IMR-90 (cell line): Measurements from ENCODE around the gene COL7A1. TPM values are rescaled to one million over a fixed set of nuclear protein-coding genes. Genes with fewer than 3 reads are reported as not detected.

Experiments used
- ATAC-seq: fragments of 200-7000 bp; cut with Tn5 transposase; 2 replicates; pipeline ENCODE4 v1.9.1; 2020; ENCODE audit warnings: low read depth, mild to moderate bottlenecking, moderate library complexity
- BruUV-seq: library from RNA; stranded (reverse); fragments of 400-500 nt; replicated peaks from 2 replicates; lab custom pipeline; 2021; lab: Mats Ljungman, UMichigan
- CTCF ChIA-PET: fragments of 300-600 bp; formaldehyde crosslinking; extraction: SDS; loops from one replicate; lab custom pipeline; 2021; ENCODE audit warnings: antibody characterized with exemption; lab: Yijun Ruan, JAX
- POLR2A ChIA-PET: fragments of 300-600 bp; sonication (Branson Sonifier 250); formaldehyde crosslinking; loops from one replicate; lab custom pipeline; 2022; ENCODE audit warnings: antibody characterized with exemption; ENCODE audit not compliant: unreplicated experiment; lab: Charles Lee
- DNase-seq: peaks from one replicate; pipeline ENCODE4 v3.0.0; 2013
- H2AFZ ChIP-seq: replicated peaks from 2 replicates; pipeline ENCODE3; 2013; ENCODE audit warnings: low read length, mild to moderate bottlenecking; ENCODE audit not compliant: poor library complexity
- H2AK5ac ChIP-seq: 2 replicates; pipeline ENCODE4 v1.6.1; 2013; ENCODE audit warnings: low read depth, low read length, inconsistent platforms
- H2AK9ac ChIP-seq: replicated peaks from 2 replicates; pipeline ENCODE3; 2013; ENCODE audit warnings: mild to moderate bottlenecking, low read depth, low read length, moderate library complexity; ENCODE audit not compliant: poor library complexity
- H2BK120ac ChIP-seq: 2 replicates; pipeline ENCODE4 v1.6.1; 2013; ENCODE audit warnings: low read depth, low read length, inconsistent platforms
- H2BK15ac ChIP-seq: 3 replicates; pipeline ENCODE4 v1.6.1; 2013; ENCODE audit warnings: low read depth, low read length, inconsistent platforms
- H2BK20ac ChIP-seq: 2 replicates; pipeline ENCODE4 v1.6.1; 2013; ENCODE audit warnings: low read depth, mild to moderate bottlenecking, inconsistent platforms, low read length, moderate library complexity
- H2BK5ac ChIP-seq: 2 replicates; pipeline ENCODE4 v1.6.1; 2013; ENCODE audit warnings: mild to moderate bottlenecking, low read depth, low read length, inconsistent platforms; ENCODE audit not compliant: poor library complexity, severe bottlenecking
- H3K14ac ChIP-seq: replicated peaks from 2 replicates; pipeline ENCODE4 v1.6.1; 2013; ENCODE audit warnings: low read depth, low read length, inconsistent platforms
- H3K18ac ChIP-seq: 2 replicates; pipeline ENCODE4 v1.6.1; 2013; ENCODE audit warnings: low read depth, low read length, control low read depth
- H3K23ac ChIP-seq: 2 replicates; pipeline ENCODE4 v1.6.1; 2013; ENCODE audit warnings: low read depth, low read length, inconsistent platforms
- H3K27ac ChIP-seq: 2 replicates; pipeline ENCODE4 v1.5.1; 2013; ENCODE audit warnings: mild to moderate bottlenecking, control low read depth, low read length; ENCODE audit not compliant: insufficient read depth
- H3K27me3 ChIP-seq: 2 replicates; pipeline ENCODE4 v1.6.1; 2013; ENCODE audit warnings: low read length; ENCODE audit not compliant: control insufficient read depth, insufficient read depth
- H3K36me3 ChIP-seq: 2 replicates; pipeline ENCODE4 v1.6.1; 2013; ENCODE audit warnings: low read length, mixed read lengths; ENCODE audit not compliant: control insufficient read depth, insufficient read depth
- H3K4ac ChIP-seq: 2 replicates; pipeline ENCODE4 v1.6.1; 2013; ENCODE audit warnings: low read depth, low read length, inconsistent platforms
- H3K4me1 ChIP-seq: 2 replicates; pipeline ENCODE4 v1.6.1; 2013; ENCODE audit warnings: low read length, mixed read lengths; ENCODE audit not compliant: control insufficient read depth, insufficient read depth
- H3K4me2 ChIP-seq: 2 replicates; pipeline ENCODE4 v1.6.1; 2013; ENCODE audit warnings: low read depth, mild to moderate bottlenecking, control low read depth, low read length, moderate library complexity
- H3K4me3 ChIP-seq: 2 replicates; pipeline ENCODE4 v1.5.1; 2013; ENCODE audit warnings: low read depth, mild to moderate bottlenecking, control low read depth, low read length, moderate library complexity; ENCODE audit not compliant: insufficient read depth
- H3K56ac ChIP-seq: 2 replicates; pipeline ENCODE4 v1.6.1; 2013; ENCODE audit warnings: low read length, inconsistent platforms; ENCODE audit not compliant: insufficient read depth; ENCODE audit errors: extremely low read depth
- H3K79me1 ChIP-seq, 2 experiments: 2 replicates each; pipeline ENCODE4 v1.6.1; 2013; ENCODE audit warnings: low read length in 2 of 2, inconsistent platforms in 1 of 2, low read depth in 1 of 2
- H3K9ac ChIP-seq: 2 replicates; pipeline ENCODE4 v1.6.1; 2013; ENCODE audit warnings: low read depth, low read length, control low read depth
- H3K9me1 ChIP-seq: 2 replicates; pipeline ENCODE4 v1.6.1; 2013; ENCODE audit warnings: low read length, inconsistent platforms; ENCODE audit not compliant: insufficient read depth
- H3K9me3 ChIP-seq: 2 replicates; pipeline ENCODE4 v1.6.1; 2013; ENCODE audit warnings: low read length; ENCODE audit not compliant: control insufficient read depth, insufficient read depth
- H4K20me1 ChIP-seq: 2 replicates; pipeline ENCODE4 v1.6.1; 2013; ENCODE audit warnings: low read length, inconsistent platforms; ENCODE audit not compliant: insufficient read depth
- H4K5ac ChIP-seq: 2 replicates; pipeline ENCODE4 v1.6.1; 2013; ENCODE audit warnings: mild to moderate bottlenecking, low read depth, low read length, control low read depth
- H4K8ac ChIP-seq, 2 experiments: 2 replicates each; pipeline ENCODE4 v1.6.1; 2013; ENCODE audit warnings: low read depth in 2 of 2, low read length in 2 of 2, control low read depth in 1 of 2, inconsistent platforms in 1 of 2
- H4K91ac ChIP-seq: 2 replicates; pipeline ENCODE4 v1.6.1; 2013; ENCODE audit warnings: low read depth, low read length, inconsistent platforms; ENCODE audit not compliant: insufficient read depth
- CEBPB ChIP-seq: IDR thresholded peaks from 2 replicates; pipeline ENCODE4 v1.6.1; 2012; ENCODE audit warnings: low read depth, low read length, improper control_type of control experiment
- ELK1 ChIP-seq: fragments of 150-350 bp; IDR thresholded peaks from 2 replicates; pipeline ENCODE4 v1.6.1; 2016; ENCODE audit warnings: low read depth, mild to moderate bottlenecking, low read length, moderate library complexity, borderline replicate concordance
- FOS ChIP-seq: fragments of 150-350 bp; IDR thresholded peaks from 2 replicates; pipeline ENCODE4 v1.6.1; 2016; ENCODE audit warnings: low read depth, low read length
- MAFK ChIP-seq: IDR thresholded peaks from 2 replicates; pipeline ENCODE4 v1.6.1; 2012; ENCODE audit warnings: low read depth, low read length, improper control_type of control experiment
- MXI1 ChIP-seq: IDR thresholded peaks from 2 replicates; pipeline ENCODE4 v1.6.1; 2012; ENCODE audit warnings: low read depth, mild to moderate bottlenecking, low read length, moderate library complexity, borderline replicate concordance
- WGBS, 2 experiments: methylation state at CpG; one replicate each; pipeline versions ENCODE4 v1.1.5 to v1.1.7; 2013; ENCODE audit warnings: missing lambda C conversion rate in 2 of 2; ENCODE audit not compliant: insufficient read length in 1 of 2; ENCODE audit errors: extremely low coverage in 2 of 2; 5-methylcytosine and 5-hydroxymethylcytosine counted together
- dilution Hi-C: fragments of 300-500 bp; cut with HindIII; formaldehyde crosslinking; loops from one replicate; pipeline ENCODE4 v1.14.3; 2018; ENCODE audit warnings: low sequenced_read_pairs; ENCODE audit not compliant: unreplicated experiment
- in situ Hi-C: fragments of 300-500 bp; cut with MboI; formaldehyde crosslinking; loops from 3 replicates; pipeline ENCODE4 v1.14.3; 2019; ENCODE audit warnings: low sequenced_read_pairs, inconsistent platforms, mixed read lengths
- intact Hi-C: fragments of 100-400 bp; cut with micrococcal nuclease; formaldehyde crosslinking; loops from 2 replicates; pipeline ENCODE4 v1.10.0; 2022
- polyA plus RNA-seq, 3 experiments: library from polyadenylated mRNA; depleted of rRNA; stranded (reverse); fragments of >200 nt; gene quantifications; 2 replicates each; pipeline ENCODE4 v1.2.3, GENCODE V29; 2012; ENCODE audit warnings: low replicate concordance in 1 of 3
- total RNA-seq: library from RNA; depleted of rRNA; stranded (reverse); fragments of >200 nt; gene quantifications from 2 replicates; pipeline ENCODE4 v1.2.3, GENCODE V29; 2012

Gene COL7A1
- total and polyA plus RNA-seq, 2 of the 4 experiments (the other 2 are of a cell fraction): 4.1 to 20.3 TPM

GRCh38 chr3:48642605-48643004 lies 47.5 kb upstream of the COL7A1 start:
- Histone ChIP-seq H2BK20ac (no peak overlapping the region), H3K9me3 (no peaks in the 10 kb centered on the region), H3K27me3 (no peaks in the 10 kb centered on the region), H2BK120ac (no peak overlapping the region), H3K14ac (no peak overlapping the region), H2AK9ac (no peak overlapping the region), H2BK15ac (no peak overlapping the region), H3K56ac (no peak overlapping the region), H4K20me1 (no peaks in the 10 kb centered on the region; the same call in 1 of the 2 replicates), H3K9ac (no peak overlapping the region), H3K18ac (no peak overlapping the region), H3K79me1 (no peaks in the 10 kb centered on the region; a peak in 1 of 4 replicates), H2AFZ (no peak overlapping the region), H3K23ac (no peak overlapping the region), H3K4me3 (no peak overlapping the region), H4K91ac (no peak overlapping the region), H4K5ac (no peak overlapping the region), H3K36me3 (peaks cover 4% of the 10 kb centered on the region; the same call in 1 of the 2 replicates), H3K27ac (no peak overlapping the region), H2AK5ac (no peak overlapping the region), H3K4me1 (no peaks in the 10 kb centered on the region), H4K8ac (no peak overlapping the region), H3K4ac (no peak overlapping the region), H3K4me2 (no peak overlapping the region), H3K9me1 (no peaks in the 10 kb centered on the region), H2BK5ac (no peak overlapping the region)
- TF ChIP-seq MXI1 (no peak), ELK1 (no peak), FOS (no peak), MAFK (no peak), CEBPB (no peak)
- CTCF ChIA-PET: no interaction called here
- BruUV-seq: no TSS peak
- dilution Hi-C loops (no loop called here), in situ Hi-C loops (no loop called here), intact Hi-C loops (no loop called here)
- 88% methylated on average over 8 of the region's 12 CpGs; no CpG with 5 or more reads in 1 of the 2 experiments for WGBS, 2 experiments
- ATAC-seq (no peak), DNase-seq (no peak)
- POLR2A ChIA-PET: no interaction called here
